DMS 273 treated with DMSO at 0.1 percent for 48 hours (cell line): ENCODE measurements around the gene MORC2.

Experiments
- DNase-seq: peaks from one replicate; lab custom pipeline; 2025; lab: John Stamatoyannopoulos, UW

MORC2 gene

DNA sequence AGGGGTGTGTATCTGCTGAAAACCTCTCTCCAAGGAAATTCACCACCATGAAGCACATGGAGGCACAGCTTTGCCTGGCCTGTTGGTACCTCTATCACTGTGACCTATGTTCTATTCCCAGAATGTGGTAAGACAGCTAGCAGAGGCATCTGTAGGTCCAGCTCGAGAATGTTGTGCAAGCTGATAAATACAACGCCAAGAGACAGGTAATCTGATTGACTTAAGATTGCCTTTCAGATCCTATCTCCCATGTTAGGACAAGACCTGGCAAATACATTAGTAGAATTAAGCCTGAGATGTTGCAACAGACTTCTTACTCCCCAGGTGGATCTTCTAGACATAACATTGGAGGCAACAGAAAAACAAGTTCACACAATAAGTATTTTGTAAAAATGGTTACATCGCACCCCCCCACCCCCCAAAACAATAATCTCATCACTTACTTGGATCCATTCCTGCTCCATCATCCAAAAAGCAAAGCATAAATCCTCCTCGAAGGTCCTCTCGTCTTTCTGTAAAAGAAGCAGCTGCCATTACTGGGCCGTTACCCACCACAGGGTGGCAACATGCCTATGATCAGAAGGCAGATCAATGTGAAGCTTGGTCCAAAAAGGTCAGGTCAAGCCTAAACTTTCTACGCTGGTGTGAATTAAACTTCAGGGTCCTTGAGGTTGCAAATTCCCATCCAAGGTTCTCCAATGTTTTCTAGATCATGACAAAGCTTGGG is 18.5 kb downstream of the MORC2 start:
- no peak for DNase-seq

DNA sequence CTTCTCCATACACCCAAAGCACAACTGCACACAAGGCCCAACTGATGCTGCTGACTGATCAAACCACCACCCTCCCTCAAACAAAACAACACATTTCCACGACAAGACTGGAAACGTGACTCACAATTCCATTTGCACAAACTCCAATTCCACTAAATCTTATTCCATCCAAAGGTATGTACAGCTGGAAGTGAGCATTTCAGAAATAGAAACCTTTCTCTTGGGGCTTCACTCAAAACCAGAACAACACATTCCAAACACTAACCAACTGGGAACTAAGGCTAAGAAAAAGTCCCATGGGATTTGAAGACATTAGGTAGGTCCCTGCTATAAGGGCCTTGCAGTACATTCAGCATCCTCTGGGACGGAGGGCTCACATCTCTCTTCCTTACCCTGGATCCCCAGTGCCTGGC is 19.6 kb downstream of the MORC2 start:
- no peak for DNase-seq

DNA sequence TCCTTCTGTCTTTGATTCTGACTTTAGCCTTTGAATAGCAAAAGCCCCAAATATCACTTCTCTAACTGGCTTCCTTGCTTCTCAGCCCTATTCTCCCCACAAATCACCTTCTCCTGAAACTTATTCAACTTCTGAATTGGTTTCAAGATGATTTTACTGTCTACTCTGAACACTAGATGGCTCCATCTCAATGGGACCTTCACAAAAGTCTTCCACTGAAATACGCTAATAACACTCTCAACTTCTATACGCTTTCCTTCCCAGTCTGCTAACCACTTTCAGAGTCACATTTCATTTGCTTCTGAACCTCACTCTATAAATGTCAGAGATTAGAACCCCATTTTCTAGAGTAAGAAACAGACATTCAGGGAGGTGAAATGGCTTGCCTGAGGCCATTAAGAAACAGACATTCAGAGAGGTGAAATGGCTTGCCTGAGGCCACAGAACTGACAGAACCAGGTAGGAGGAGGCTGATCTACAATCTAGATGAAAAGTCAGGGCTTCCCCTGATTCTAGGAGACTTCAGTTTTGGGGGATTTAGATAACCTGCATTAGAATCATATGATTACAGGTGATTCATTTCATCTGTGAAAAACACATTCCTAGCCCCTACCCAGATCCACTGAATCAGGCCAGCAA is 20.6 kb downstream of the MORC2 start:
- DNase-seq, result no peak

DNA sequence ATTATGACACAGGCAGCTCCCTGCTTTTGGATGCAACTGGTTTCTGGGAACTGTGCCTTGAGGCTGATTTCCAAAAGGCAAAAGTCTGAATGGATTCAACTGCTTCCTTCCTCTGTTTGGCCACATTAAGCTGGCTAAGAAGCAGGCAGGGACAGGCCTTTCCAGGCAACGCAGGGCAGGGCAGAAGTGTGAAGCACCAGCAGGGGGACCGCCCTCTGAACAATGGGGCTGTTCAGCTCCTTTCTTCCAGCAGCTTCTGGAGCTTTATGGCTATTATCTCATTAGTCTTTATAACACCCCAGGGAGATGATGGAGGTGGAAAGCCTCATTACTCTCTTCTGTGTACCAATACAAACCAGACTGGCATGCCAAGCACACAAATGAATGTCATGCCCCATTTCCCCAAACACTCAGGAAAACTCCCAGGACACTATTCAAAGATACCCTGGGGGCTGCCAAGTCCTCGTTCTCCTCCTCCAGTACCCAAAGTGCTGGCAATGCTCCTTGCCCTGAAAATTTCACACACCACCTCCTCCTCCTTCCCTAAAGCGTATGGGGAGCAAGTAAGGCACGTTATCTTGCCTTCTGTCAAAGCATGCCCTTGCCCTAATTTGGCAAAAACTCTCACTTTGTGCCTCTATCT is 21.3 kb downstream of the MORC2 start:
- DNase-seq, result no peak

DNA sequence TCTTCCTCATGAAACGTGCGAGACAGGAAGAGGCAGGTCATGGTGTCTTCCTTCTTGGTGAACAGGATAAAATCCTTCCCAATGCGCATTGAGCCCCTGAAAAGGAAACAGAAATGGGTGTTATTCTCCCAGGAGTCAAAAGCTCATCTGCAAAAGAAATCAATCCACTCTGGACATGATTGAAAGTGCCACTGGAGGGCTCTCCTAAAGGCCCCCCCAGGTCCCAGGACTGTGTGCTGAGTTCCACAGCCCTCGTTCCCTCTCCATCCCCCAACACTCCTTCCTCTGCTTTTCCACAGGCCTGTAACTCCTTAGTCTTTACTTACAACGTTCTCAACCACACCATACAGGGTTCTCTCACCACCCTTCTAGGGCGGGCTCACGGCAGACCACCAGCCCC is 22.2 kb downstream of the MORC2 start:
- DNase-seq, result no peak

DNA sequence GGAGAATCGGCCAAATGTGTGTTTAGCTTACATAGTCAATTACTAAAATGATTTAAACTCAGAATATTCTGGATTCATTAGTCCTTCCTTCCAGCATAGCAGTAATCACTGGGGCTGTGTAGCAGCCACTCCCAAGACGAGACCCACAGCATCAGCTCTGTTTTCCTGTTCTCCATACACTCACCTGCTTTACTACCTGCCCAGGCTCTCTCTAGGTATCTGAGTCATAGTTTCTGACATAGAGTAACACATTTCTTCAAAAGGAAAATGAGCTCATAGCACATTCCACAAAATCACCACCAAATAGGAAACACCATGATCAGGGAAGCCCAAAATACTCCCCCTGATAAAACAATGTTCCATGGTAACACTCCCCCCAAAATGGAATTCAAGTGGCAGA is 22.9 kb downstream of the MORC2 start:
- no peak for DNase-seq

DNA sequence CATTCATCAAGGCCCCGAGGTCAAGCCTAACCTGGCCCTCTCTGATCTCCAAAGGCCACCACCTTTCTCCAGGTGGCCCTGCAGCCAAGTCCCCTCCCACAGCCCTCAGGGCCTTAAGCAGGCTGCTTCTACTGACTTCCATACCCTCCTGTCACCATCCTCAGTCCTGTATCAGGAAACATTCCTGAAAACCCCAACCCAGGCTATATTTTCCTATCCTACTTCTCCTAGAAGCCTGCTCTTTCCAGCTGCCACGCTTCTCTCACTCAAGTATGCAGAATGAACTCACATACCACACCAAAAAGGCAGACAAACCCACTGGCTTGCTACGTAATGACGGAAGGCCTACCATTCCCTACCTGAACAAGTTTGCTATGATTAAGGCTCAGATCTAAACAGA is 23.6 kb downstream of the MORC2 start:
- no peak for DNase-seq

DNA sequence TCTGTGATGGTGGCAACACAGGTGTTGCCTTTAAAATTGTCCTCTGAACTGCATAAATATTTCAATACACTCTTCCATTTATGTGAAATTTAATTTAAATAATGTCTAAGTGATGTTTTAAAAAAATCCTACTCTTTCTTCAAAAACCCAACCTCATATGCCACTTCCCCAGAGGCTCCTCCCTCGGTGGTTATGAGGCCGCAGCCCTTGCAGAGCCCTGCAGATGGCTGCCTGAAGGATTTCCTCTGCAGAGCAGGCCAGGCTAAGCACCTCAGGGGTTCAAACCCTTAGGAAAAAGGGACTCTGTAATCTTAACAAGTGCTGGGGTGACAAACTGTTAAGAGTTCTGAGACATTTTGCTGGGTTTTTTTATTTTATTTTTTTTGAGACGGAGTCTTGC is 25.2 kb downstream of the MORC2 start:
- DNase-seq, result no peak

DNA sequence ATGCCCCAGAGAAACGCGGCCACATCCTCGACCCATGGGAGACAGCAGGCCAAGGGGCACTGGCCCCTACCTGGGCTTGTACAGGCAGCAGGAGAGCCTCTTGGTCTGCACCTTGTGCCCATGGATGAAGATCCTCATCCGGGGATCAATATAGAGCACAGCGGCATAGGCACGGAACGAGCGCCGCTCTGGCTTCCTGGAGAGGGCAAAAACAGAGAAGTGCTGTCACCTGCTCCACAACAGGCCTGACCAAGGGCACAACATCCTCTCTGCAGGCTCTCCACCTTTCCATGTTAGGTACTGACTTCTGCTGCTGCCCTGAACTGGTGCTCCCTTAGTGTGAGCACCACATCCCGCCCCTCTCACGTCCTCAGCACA is 27.2 kb downstream of the MORC2 start:
- DNase-seq, result no peak

DNA sequence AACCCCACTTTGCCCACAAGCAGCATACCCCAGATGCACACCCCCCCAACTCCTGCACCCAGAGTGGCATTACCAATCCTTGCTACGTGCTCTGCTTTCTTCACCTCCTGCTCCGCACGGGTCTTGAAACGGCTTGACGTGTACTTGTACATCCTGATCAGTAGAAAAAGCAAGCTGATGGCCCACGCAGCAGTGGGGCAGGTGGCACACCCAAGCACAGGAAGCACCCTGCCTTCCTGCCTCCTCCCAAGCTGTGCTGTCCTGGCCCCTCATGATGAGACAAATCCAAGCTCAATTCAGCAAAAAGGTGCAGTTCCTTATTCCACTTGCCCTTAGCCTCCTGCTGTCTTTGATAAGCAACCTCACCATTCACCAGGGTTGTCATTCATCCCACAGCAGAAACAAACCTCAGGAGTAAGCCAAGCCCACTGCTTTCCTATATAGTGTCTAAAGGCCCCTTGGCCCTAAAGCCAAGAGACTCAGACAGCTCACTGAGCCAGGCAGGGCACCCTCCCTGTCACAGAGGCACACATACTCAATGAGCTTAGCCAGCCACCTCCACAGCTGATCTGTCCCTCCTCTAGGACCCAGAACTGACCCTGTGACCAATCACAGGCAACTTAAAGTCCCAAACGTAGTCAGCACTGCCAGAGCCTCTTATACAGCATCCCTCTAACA is 27.8 kb downstream of the MORC2 start:
- DNase-seq, result no peak

DNA sequence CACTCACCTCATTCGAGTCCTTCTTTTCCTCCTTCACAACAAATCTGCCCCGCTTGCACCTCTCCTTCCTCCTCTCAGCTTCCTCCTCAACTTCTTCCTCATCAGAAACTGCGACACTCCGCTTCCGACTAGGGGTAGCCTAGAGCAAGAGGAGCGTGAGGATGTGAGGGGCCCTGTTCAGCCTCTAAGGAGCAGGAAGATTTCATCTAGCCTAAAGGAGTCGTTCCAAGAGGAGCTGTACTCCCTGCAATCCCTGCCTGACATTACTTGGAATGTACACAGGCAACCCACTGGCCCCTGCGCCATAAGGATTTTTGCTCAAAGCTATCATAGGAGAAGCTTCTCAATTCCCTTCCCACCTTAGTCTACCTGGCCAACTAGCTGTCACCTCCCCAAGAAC is 34.5 kb downstream of the MORC2 start:
- no peak for DNase-seq

DNA sequence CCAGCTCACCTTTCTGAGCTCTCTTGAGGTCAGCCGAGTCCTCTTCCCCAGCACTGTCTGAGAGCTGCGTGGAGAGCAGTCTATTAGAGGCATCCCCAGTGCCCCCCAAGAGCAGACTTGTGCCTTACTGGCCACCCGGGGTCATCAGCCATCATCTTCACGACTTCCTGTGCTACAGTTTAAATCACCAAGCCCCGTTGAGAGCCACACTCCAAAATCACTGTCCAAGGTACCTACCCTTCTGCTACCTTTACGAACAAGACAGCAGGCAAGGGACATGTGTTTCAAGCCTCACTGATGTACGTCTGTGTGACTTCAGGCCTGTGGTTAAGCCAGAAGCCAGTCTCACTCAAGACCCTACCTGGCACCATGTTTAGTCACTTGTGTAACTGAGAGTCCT is 35.1 kb downstream of the MORC2 start:
- no peak for DNase-seq

DNA sequence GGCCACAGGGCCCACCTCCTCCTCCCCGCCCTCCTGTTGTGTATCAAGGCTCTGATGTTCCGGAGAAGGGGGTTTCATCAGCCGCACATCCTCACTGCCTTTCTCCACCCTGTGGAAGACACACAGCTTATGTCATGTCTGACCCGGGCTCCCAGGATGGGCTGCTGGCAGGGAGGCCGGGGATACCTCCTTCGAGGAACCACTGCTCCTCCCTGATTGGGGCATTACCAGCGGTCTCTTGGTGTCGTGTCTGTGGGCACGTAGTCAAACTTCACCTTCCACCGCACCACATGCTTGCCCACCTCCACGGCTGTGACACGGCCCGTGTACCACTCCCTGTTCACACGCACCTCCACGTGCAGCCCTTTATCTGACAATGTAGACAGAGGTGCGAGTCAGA is 35.9 kb downstream of the MORC2 start:
- DNase-seq, result no peak

DNA sequence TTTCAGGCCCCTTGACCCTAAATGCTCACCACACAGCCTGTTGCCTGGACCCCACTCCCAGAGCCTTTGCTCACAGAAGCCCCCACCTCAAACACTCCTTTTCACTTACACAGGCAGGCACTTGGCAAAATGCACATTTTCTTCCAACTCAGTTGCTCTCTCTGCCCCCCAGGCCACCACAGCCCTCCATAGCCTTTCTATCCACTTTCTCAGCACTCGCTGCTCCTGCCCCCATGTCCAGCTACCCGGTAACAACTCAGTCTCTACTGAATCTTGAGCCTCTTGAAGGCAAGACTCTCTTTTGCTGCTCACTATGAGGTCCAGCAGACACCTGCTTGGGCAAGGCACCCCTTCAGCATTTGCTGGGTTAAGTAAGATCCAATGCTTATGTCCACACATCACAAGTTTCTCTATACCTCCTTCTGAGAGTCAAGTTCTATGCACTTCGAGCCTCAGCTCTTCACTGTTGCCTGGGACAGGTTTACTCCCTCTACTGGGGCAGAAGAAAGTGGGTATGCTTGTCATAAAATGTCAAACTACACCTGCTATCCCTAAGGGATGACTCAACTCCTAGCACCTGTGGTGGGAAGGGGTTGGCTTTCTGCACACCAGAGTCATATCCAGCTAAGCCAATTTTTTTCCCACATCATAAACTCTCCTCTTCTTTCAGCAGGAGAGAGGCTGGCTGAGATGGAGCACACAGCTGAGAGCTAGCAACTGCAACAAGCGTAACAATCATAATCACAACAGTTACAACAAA is 36.9 kb downstream of the MORC2 start:
- no peak for DNase-seq

DNA sequence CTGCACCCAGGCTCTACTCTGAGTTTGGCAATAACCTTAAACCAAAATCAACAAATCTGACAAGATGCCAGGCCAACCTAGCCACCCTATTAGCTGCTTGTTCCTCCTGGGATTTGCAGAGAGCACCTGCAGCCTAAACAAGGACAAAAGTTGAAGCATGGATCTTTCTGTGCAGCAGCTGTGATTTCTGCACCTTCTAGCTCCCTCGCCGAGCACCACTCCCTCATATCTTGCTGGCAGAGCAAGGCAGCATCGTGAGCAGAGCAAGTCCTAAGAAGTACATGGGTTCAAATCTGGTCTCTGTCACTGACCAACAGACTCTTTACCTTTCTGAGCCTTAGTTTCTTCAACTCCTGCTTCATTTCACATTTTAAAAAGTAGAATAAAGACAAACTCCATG is 38.3 kb downstream of the MORC2 start:
- DNase-seq, result no peak

DNA sequence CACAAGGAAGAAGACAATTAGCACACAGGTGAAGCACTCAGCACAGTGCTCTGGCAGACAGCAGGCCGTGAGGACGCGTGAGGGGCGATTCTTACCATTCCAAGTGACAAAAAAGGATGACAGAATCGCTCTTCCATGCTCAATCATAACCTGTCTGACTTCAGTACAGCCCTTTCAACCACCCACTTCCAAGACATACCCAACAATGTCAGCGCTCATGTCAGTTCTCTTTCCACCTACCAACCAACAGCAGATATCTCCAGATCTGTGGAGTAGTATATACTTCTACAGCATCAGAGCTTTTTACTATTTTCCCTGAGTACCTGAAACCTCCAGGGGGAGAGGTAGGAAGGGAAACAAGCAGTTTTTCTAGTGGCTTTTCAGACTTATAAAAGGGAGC is 40.2 kb downstream of the MORC2 start:
- DNase-seq, result no peak

DNA sequence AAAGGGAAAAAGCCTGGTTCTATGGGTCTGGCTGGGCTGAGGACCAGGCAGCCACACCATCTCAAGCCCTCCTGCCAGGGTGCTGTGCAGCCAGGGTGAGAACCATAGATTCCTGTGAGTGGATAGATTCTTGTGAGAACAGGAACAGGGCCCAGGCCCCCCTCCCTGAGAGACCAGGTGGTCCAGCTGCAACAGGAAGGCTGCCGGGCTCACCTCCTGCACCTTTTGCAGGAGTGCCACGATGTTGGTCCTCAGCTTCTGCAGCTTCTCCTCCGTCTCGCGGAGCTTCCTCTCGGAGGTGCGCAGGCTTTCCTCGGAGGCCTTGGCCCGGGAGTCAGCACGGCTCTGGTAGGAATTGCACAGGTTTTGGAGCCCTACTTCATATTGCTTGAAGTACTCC is 40.8 kb downstream of the MORC2 start:
- DNase-seq, result no peak

DNA sequence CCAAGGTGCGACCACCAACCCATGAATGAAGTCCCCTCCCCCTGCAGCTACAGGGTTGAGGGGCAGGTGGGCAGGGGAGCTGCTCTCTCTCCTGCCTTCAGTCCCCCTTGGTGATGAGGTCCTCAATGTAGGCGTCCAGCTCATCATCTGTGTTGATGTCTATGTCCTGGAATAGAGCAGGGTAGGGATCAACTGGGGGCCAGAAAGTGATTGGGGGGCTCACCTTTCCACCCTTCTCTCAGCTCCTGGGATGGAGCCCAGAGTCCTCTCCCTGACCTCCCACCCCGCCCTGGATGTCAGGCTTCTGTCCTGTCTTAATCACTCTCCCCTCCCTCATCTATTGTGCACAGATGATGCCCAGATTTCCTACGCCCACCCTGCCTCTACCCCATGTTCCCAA is 41.9 kb downstream of the MORC2 start:
- no peak for DNase-seq

DNA sequence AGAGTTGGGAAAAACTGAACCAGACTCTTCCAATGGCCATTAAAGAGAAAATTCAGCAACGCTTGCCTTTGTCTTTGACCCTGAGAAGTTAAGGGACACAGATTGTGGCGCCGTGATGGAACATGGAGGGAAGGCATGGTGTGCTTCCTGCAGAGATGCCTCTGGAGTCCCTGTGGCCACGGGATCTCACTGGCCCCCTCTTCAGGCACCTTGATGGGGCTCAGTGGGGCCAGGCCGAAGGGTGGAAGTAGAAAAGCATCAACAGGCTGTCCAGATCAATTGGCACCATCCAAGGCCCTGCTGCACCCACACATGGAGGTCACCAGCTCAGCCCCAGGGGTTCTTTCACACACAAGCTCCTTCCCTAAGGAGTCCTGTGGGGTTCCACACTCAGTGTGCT is 42.9 kb downstream of the MORC2 start:
- no peak for DNase-seq

DNA sequence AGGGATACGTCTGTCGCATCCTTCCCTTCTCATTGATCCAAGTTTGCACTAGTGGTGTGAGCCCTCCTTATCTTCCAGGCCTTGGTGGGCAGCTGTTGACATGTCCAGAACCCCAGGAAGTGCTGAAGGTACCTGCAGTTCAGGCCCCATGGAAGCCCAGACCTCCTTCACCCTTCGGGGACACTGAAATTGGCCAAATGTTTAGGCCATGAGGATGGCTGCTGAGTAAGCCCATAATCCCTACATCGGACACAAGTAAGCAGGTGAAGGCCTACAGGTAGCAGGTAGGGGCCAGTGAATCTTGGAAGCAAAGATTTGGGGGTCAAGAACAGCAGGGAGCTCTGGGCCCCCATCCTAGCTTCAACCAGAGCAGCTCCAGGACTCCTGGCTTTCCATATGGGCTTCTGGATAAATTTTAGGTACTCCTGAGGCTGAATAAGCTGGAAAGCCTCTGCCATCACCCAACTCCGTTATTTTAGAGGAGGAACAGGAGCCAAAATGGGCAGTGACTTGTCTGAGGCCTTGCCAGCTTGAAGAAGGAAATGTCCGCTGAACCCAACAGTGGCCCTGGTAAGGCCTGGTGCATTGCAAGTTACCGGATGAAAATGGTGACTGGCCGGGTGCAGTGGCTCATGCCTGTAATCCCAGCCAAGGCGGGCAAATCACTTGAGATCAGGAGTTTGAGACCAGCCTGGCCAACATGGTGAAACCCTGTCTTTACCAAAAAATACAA is 45.2 kb downstream of the MORC2 start:
- DNase-seq, result no peak

DNA sequence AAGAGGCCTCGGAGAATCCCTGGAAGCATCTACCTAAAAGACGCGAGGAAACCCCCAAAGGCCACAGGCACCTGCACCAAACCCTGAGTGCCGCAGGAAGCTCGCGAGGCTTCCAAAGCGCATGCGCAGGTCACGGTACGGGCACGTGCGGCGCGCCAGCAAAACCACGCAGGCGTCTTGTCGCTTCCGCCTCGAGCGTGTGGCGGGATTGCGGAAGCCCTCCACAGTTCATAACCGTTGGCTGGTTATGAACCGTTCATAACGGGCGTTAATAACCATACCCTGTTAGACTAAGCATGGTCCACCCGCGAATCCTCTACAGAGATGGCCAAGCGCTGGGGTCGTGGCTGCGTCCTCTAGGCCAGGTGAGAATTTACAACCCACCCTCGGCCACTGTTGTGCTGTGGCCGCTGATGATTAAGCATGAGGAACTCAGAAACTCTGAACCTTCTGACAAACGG is 46.4 kb downstream of the MORC2 start:
- DNase-seq, result no peak

DNA sequence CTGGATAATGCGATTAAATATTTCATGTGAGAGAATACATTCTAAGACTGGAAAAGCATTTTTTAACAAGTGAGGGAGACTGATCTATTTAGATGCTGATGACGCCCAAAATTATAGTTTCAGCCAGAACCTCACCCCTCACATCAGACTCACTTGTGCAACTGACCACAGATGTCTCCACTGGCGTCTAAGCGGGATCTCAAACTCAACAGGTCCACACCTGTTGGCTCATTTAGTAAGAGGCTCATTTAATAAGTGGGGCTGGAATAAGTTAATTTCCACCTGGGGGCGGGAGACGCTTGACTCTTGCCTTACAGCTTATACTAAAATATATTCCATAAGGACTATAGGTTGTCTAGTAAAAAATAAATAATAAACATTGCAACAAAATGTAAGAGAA is 47.5 kb downstream of the MORC2 start:
- DNase-seq, result no peak
